ENCODE results near the gene MIPEP. TPM values are rescaled to one million over a fixed set of nuclear protein-coding genes. Genes with fewer than 3 reads are reported as not detected.

Gene MIPEP
- total RNA-seq: 18.0 and 24.0 TPM in 2 replicates

GRCh38 chr13:23888658-23889614 is at the start of gene MIPEP:
TSS of gene MIPEP (minus strand) at chr13:23889400. CDS start at chr13:23889320, 80 bp downstream.

DNA sequence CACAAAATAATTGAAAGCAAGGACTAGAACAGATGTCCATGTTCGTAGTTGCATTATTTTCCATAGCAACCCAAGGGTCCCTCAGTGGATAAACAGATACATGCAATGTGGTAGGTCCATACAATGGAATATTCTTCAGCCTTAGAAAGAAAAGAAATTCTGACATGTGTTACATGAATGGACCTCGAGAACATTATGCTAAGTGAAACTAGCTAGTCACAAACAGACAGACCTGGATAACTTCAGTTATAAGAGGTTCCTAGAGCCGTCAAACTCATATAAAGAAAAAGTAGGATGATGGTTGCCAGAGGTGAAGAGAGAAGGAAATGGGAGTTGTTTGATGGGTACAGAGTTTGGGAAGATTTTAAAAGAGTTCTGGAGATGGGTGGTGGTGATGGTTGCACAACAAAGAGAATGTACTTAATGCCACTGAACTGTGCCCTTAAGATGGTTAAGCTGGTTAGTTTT is 8.3 kb upstream of the MIPEP start, which contains the start of gene C1QTNF9B:
TSS of gene C1QTNF9B (minus strand) at position 51 of the 468 bp plus-strand sequence.

Small RNA genes lying within 50 kb of the gene (small RNA-seq; reads per million reads assigned to genes)
- not detected for gene MTCO3P2

Other genes with a start within 250 kb of the MIPEP start
- not detected in 2 replicates for gene C1QTNF9B, start 8.1 kb upstream of the MIPEP start, total RNA-seq